HG02870 (cell line): ENCODE data around the gene AURKB.
"Not testable (repeated sequence)": the region's sequence is repeated elsewhere in the genome, so short reads cannot be mapped to it uniquely, and the experiment has no call there.

Source experiments
- ATAC-seq: cut with Tn5 transposase; IDR thresholded peaks from one replicate; pipeline ENCODE4 v1.9.1; 2021; ENCODE audit warnings: mild to moderate bottlenecking, moderate library complexity; ENCODE audit not compliant: unreplicated experiment

Gene AURKB

GRCh38 chr17:8189041-8189710, 21.2 kb downstream of the AURKB start:
- ATAC-seq, result no peak

- no peak for ATAC-seq
Measured at GRCh38 chr17:8188263-8188839, 22.0 kb downstream of the AURKB start.

- peak; percentile 25 for ATAC-seq
Measured at GRCh38 chr17:8187517-8188262, 22.7 kb downstream of the AURKB start.

- ATAC-seq, result peak; percentile 28
Measured at GRCh38 chr17:8186787-8187516, 23.4 kb downstream of the AURKB start.

GRCh38 chr17:8186446-8186786, 24.0 kb downstream of the AURKB start:
- ATAC-seq, result no peak

- ATAC-seq, result peak; percentile 11
Measured at GRCh38 chr17:8185582-8186445, 24.6 kb downstream of the AURKB start.

- ATAC-seq, result no peak
Measured at GRCh38 chr17:8176998-8177731, 33.2 kb downstream of the AURKB start.

- peak; percentile 43 for ATAC-seq
Measured at GRCh38 chr17:8176197-8176940, 34.0 kb downstream of the AURKB start, which contains the start of gene TMEM107. Gene TMEM107, minus strand, starts transcription at chr17:8176380. Its CDS starts 94 bp downstream, at chr17:8176286.

GRCh38 chr17:8175795-8176196, 34.6 kb downstream of the AURKB start:
- ATAC-seq, result peak; percentile 1

- no peak for ATAC-seq
Measured at GRCh38 chr17:8173871-8174322, 36.5 kb downstream of the AURKB start.

- ATAC-seq, result peak; percentile 68
Measured at GRCh38 chr17:8173056-8173870, 37.1 kb downstream of the AURKB start.

- not testable (repeated sequence) for ATAC-seq
Measured at GRCh38 chr17:8170186-8170585, 40.2 kb downstream of the AURKB start.

- ATAC-seq, result no peak
Measured at GRCh38 chr17:8167526-8167925, 42.8 kb downstream of the AURKB start.

- no peak for ATAC-seq
Measured at GRCh38 chr17:8166731-8167130, 43.6 kb downstream of the AURKB start.

GRCh38 chr17:8164815-8165131, 45.6 kb downstream of the AURKB start:
- no peak for ATAC-seq

- no peak for ATAC-seq
Measured at GRCh38 chr17:8163978-8164814, 46.2 kb downstream of the AURKB start.
